H54 (cell line): Measurements from ENCODE around the gene ME3.
"Not testable (repeated sequence)": the region's sequence is repeated elsewhere in the genome, so short reads cannot be mapped to it uniquely, and the experiment has no call there.

ENCODE experiments used
- DNase-seq: peaks from one replicate; pipeline ENCODE4 v3.0.0; 2011; ENCODE audit warnings: low spot score, mixed read lengths; ENCODE audit not compliant: insufficient read length
- FAIRE-seq: peaks from 3 replicates; lab custom pipeline; 2011; peaks lifted over from hg19 to GRCh38; lab: Jason Lieb, UNC
- POLR2A ChIP-seq: IDR thresholded peaks from 2 replicates; pipeline ENCODE4 v1.6.1; 2011; ENCODE audit warnings: low read depth, mild to moderate bottlenecking, low read length

ME3 gene

GRCh38 chr11:86666193-86666592 lies 6.2 kb downstream of the ME3 start:
- TF ChIP-seq POLR2A: no peak
- no peak for DNase-seq
- no peak for FAIRE-seq

GRCh38 chr11:86664930-86665329 lies 7.5 kb downstream of the ME3 start:
- DNase-seq: no peak
- no peak for TF ChIP-seq POLR2A
- no peak for FAIRE-seq

GRCh38 chr11:86663761-86664160 lies 8.7 kb downstream of the ME3 start:
- DNase-seq (no peak), FAIRE-seq (no peak)
- TF ChIP-seq POLR2A: no peak

GRCh38 chr11:86663291-86663690 lies 9.1 kb downstream of the ME3 start:
- no peak for FAIRE-seq
- no peak for DNase-seq
- no peak for TF ChIP-seq POLR2A

- no peak for DNase-seq
- FAIRE-seq: no peak
- no peak for TF ChIP-seq POLR2A
Measured at GRCh38 chr11:86660736-86661135, 11.7 kb downstream of the ME3 start.

- DNase-seq (no peak), FAIRE-seq (peak; percentile 78)
- no peak for TF ChIP-seq POLR2A
Measured at GRCh38 chr11:86660088-86660487, 12.3 kb downstream of the ME3 start.

GRCh38 chr11:86658534-86658933 lies 13.9 kb downstream of the ME3 start:
- DNase-seq: no peak
- no peak for FAIRE-seq
- no peak for TF ChIP-seq POLR2A

- not testable (repeated sequence) for FAIRE-seq, DNase-seq
Measured at GRCh38 chr11:86645212-86645611, 27.2 kb downstream of the ME3 start.

- TF ChIP-seq POLR2A: no peak
- DNase-seq: no peak
- FAIRE-seq: no peak
Measured at GRCh38 chr11:86644291-86644690, 28.1 kb downstream of the ME3 start.

GRCh38 chr11:86641537-86642261 lies 30.7 kb downstream of the ME3 start:
- no peak for FAIRE-seq
- DNase-seq: no peak
- TF ChIP-seq POLR2A: no peak

- FAIRE-seq (no peak), DNase-seq (no peak)
- TF ChIP-seq POLR2A: no peak
Measured at GRCh38 chr11:86639137-86639536, 33.3 kb downstream of the ME3 start.

- FAIRE-seq: no peak
- TF ChIP-seq POLR2A: no peak
- no peak for DNase-seq
Measured at GRCh38 chr11:86638673-86639072, 33.7 kb downstream of the ME3 start.

- no peak for TF ChIP-seq POLR2A
- DNase-seq: no peak
- no peak for FAIRE-seq
Measured at GRCh38 chr11:86637988-86638387, 34.4 kb downstream of the ME3 start.

GRCh38 chr11:86636275-86636674 lies 36.1 kb downstream of the ME3 start:
- FAIRE-seq (no peak), DNase-seq (no peak)
- no peak for TF ChIP-seq POLR2A

- TF ChIP-seq POLR2A: no peak
- peak; percentile 92 for FAIRE-seq
- peak; percentile 63 for DNase-seq
Measured at GRCh38 chr11:86632499-86633269, 39.7 kb downstream of the ME3 start.
